ENCODE measurements around the gene ZCCHC7. TPM values are rescaled to one million over a fixed set of nuclear protein-coding genes. Genes with fewer than 3 reads are reported as not detected.

ZCCHC7 gene
- total and polyA plus RNA-seq, 2 of the 8 experiments (the other 6 are each of a cell fraction or from before 2014, with no cell fraction given) = 12.2 to 27.5 TPM

DNA sequence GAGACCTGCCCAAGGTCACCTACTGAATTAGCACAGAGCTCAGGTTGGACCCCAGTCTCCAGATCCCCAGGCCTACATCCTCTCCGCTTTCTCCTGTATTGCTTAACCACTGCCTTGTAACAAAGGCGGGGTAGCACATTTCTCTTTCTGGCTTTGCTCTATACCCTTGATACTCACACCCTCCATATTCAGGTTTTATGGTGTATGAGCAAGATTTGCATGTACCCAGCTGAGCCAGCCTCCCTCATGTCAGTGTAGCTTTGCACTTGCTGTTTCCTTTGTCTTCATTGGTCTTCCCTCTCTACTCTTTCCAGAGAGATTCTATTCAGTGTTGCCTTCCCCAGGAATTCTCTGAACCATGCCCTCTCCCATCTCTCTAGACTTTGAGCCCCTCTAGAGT is 19.6 kb upstream of the ZCCHC7 start:
- Histone ChIP-seq H3K9ac (replicated peaks in 1 of 4; ENCODE audit: extremely low read depth in 1 of 4, low read depth in 3 of 4, low read length in 3 of 4) (no peak overlapping the region), H3K18ac (ENCODE audit: extremely low read depth, low read length) (no peak overlapping the region), H2BK12ac (ENCODE audit: low read depth, low read length) (no peak overlapping the region), H4K8ac (ENCODE audit: extremely low read depth, insufficient read depth, low read length) (no peak overlapping the region), H3K4me3 (ENCODE audit: extremely low read depth in 1 of 4, insufficient read depth in 2 of 4, low read depth in 3 of 4, low read length in 4 of 4) (no peak overlapping the region), H4K20me1 (replicated peaks in 1 of 2; ENCODE audit: control insufficient read depth in 1 of 2, insufficient read depth in 2 of 2, low read length in 2 of 2) (no peaks in the 10 kb centered on the region), H3K23me2 (ENCODE audit: low read depth, low read length) (no peaks in the 10 kb centered on the region), H3K23ac (ENCODE audit: insufficient read length) (no peak overlapping the region), H4K91ac (replicated peaks; ENCODE audit: insufficient read length, low read length) (no peak overlapping the region), H2AFZ (ENCODE audit: low read length) (no peak overlapping the region), H3K79me1 (ENCODE audit: low read depth, low read length) (no peaks in the 10 kb centered on the region), H2BK15ac (ENCODE audit: low read length) (no peak overlapping the region), H3K4me1 (replicated peaks in 1 of 4; ENCODE audit: control insufficient read depth in 3 of 4, insufficient read depth in 4 of 4, low read length in 3 of 4) (peaks cover 0 to 6% (median 0%) of the 10 kb centered on the region in 4 experiments; a peak in 2 of 7 replicates), H3K4me2 (ENCODE audit: insufficient read depth in 1 of 2, low read depth in 2 of 2, low read length in 2 of 2) (no peak overlapping the region), H3K4ac (replicated peaks; ENCODE audit: insufficient read length, low read depth, low read length) (no peak overlapping the region), H3K27me3 (replicated peaks in 1 of 4; ENCODE audit: control insufficient read depth in 3 of 4, extremely low read depth in 1 of 4, insufficient read depth in 3 of 4, low read length in 3 of 4) (no peaks in the 10 kb centered on the region), H2BK5ac (ENCODE audit: low read depth, low read length) (no peak overlapping the region), H4K5ac (ENCODE audit: insufficient read length, low read depth, low read length) (no peak overlapping the region), H2BK120ac (replicated peaks; ENCODE audit: low read depth, low read length) (no peak overlapping the region), H3K56ac (replicated peaks; ENCODE audit: insufficient read length, low read depth, low read length) (no peak overlapping the region), H3K27ac (ENCODE audit: low read depth, low read length) (no peak overlapping the region), H3K14ac (ENCODE audit: insufficient read length) (no peak overlapping the region), H3K79me2 (ENCODE audit: control insufficient read depth in 1 of 2, insufficient read depth in 2 of 2, low read length in 2 of 2) (no peaks in the 10 kb centered on the region), H3K36me3 (ENCODE audit: control insufficient read depth in 2 of 4, insufficient read depth in 4 of 4, low read length in 3 of 4) (no peaks in the 10 kb centered on the region), H2AK5ac (ENCODE audit: low read depth, low read length) (no peak overlapping the region), H3K9me3 (ENCODE audit: insufficient read depth in 2 of 2, low read depth in 1 of 2, low read length in 1 of 2) (no peaks in the 10 kb centered on the region), H2BK20ac (ENCODE audit: low read length) (no peak overlapping the region)
- FAIRE-seq = no peak
- no peak for DNase-seq (ENCODE audit: low read depth in 1 of 2, low spot score in 2 of 2)
- ChIA-PET POLR2A (ENCODE audit: partially characterized antibody) (interaction anchor here (0.6 to 1.5 kb wide), 5 partner anchors 14 to 364 kb away, joined by 3 to 4 read pairs (median 3); partner anchors contain the start of genes ZBTB5 and ZCCHC7), CTCF (ENCODE audit: partially characterized antibody) (interaction anchor here (1.2 kb wide), 1 partner anchor 35 kb away, joined by 3 read pairs; no protein-coding TSS in a partner anchor)
- WGBS, 2 experiments (ENCODE audit: extremely low coverage in 1 of 2, insufficient coverage in 1 of 2, insufficient read length in 1 of 2, insufficient replicate concordance in 2 of 2, low coverage in 1 of 2, low lambda C conversion rate in 2 of 2, missing lambda C conversion rate in 1 of 2) = 93% methylated on average over 2 of the region's 2 CpGs; no CpG with 5 or more reads in 1 of the 2 experiments
- TF ChIP-seq TEAD4 (IDR thresholded peaks at IDR 0.05; ENCODE audit: low read depth, low read length) = no peak
- no peak for TF ChIP-seq YY1 (IDR thresholded peaks at IDR 0.05; ENCODE audit: low read depth, low read length)
